GM12878 (cell line): ENCODE data around the gene PDE3B. TPM values are rescaled to one million over a fixed set of nuclear protein-coding genes. Genes with fewer than 3 reads are reported as not detected.

ENCODE experiments used
- CBFB ChIP-seq: IDR thresholded peaks from 2 replicates; pipeline ENCODE4 v1.6.1; 2016; ENCODE audit warnings: antibody characterized with exemption, low read depth
- CUX1 ChIP-seq: IDR thresholded peaks from 2 replicates; pipeline ENCODE4 v1.6.1; 2012; ENCODE audit warnings: improper control_type of control experiment, low read depth, low read length; ENCODE audit not compliant: insufficient replicate concordance
- ETV6 ChIP-seq, 2 experiments: fragments of 450-650 bp in 1 of 2; IDR thresholded peaks in 1 of 2; conservative IDR thresholded peaks in 1 of 2; 2 replicates each; pipeline ENCODE4 v1.6.1; 2014; ENCODE audit warnings: antibody characterized with exemption in 1 of 2, borderline replicate concordance in 1 of 2, low read depth in 1 of 2, mild to moderate bottlenecking in 1 of 2, moderate library complexity in 1 of 2
- HCFC1 ChIP-seq: fragments of 150-350 bp; IDR thresholded peaks from 2 replicates; pipeline ENCODE4 v1.6.1; 2014; ENCODE audit warnings: low read length
- HDAC2 ChIP-seq: fragments of 200-600 bp; sonication (generic); IDR thresholded peaks from 2 replicates; pipeline ENCODE4 v1.6.1; 2017
- HDAC6 ChIP-seq: fragments of 200-600 bp; sonication (generic); IDR thresholded peaks from one replicate; pipeline ENCODE4 v1.8.0; 2017; ENCODE audit warnings: antibody characterized with exemption; ENCODE audit not compliant: unreplicated experiment
- MTA2 ChIP-seq: fragments of 450-650 bp; IDR thresholded peaks from 2 replicates; pipeline ENCODE4 v1.6.1; 2016; ENCODE audit warnings: low read depth, mild to moderate bottlenecking, moderate library complexity
- SREBF2 ChIP-seq: IDR thresholded peaks from 2 replicates; pipeline ENCODE4 v1.6.1; 2012; ENCODE audit warnings: mild to moderate bottlenecking, low read length
- ZNF207 ChIP-seq: fragments of 450-650 bp; IDR thresholded peaks from 2 replicates; pipeline ENCODE4 v1.6.1; 2014; ENCODE audit warnings: antibody characterized with exemption, mild to moderate bottlenecking, borderline replicate concordance
- polyA plus RNA-seq, 11 experiments: library from polyadenylated mRNA; depleted of rRNA in 4 of 11; unstranded in 6 of 11; stranded (reverse) in 5 of 11; fragments of >200 nt; fragmentation: Nextera tagmentation in 4 of 11; fragmentation: Illumina TruSeq in 1 of 11; extraction: Ambion mirVana in 4 of 11; extraction: Trizol in 1 of 11; gene quantifications; 1 replicate in 1 of 11; 2 replicates in 10 of 11; pipeline versions ENCODE4 v1.2.1 to v1.2.3, GENCODE V29; 2011 to 2016; ENCODE audit warnings: inconsistent platforms in 2 of 11, missing spikeins in 2 of 11, low read depth in 1 of 11
- total RNA-seq, 4 experiments: library from RNA; depleted of rRNA in 3 of 4; stranded (reverse); fragments of >200 nt in 3 of 4; fragmentation: Illumina TruSeq in 1 of 4; extraction: Trizol in 1 of 4; gene quantifications; 2 replicates each; pipeline versions ENCODE4 v1.2.1 to v1.2.3, GENCODE V29; 2013 to 2021
- TF ChIP-seq, protein P1 (sequence below), 3 experiments: IDR thresholded peaks in 2 of 3; conservative IDR thresholded peaks in 1 of 3; 2 replicates each; pipeline ENCODE4 v1.5.1; 2011; ENCODE audit warnings: low read depth in 3 of 3, low read length in 3 of 3, mild to moderate bottlenecking in 3 of 3, control low read depth in 2 of 3, moderate library complexity in 2 of 3, inconsistent platforms in 1 of 3, mixed read lengths in 1 of 3; ENCODE audit not compliant: control insufficient read depth in 2 of 3, insufficient read depth in 1 of 3; ENCODE audit errors: extremely low read depth in 1 of 3
- TF ChIP-seq, protein P2 (sequence below): fragments of 450-650 bp; IDR thresholded peaks from 2 replicates; pipeline ENCODE4 v1.6.1; 2016; ENCODE audit warnings: mild to moderate bottlenecking, moderate library complexity, borderline replicate concordance
- TF ChIP-seq, protein P3 (sequence below): fragments of 450-650 bp; IDR thresholded peaks from 2 replicates; pipeline ENCODE4 v1.6.1; 2014; ENCODE audit warnings: mild to moderate bottlenecking

Gene PDE3B
- total and polyA plus RNA-seq, 10 of the 15 experiments (the other 5 are each of a cell fraction or from before 2014, with no cell fraction given) = 0.04 to 3.1 (median 1.9) TPM

GRCh38 chr11:14873632-14874031 lies 230.0 kb downstream of the PDE3B start (continued):
- TF ChIP-seq CUX1 = no peak
- TF ChIP-seq ZNF207 = no peak
- no peak for TF ChIP-seq CBFB
- no peak for TF ChIP-seq ETV6 (conservative IDR thresholded peaks at IDR 0.05 in 1 of 2, IDR thresholded peaks at IDR 0.05 in 1 of 2; ENCODE audit: borderline replicate concordance in 1 of 2, low read depth in 1 of 2)
- no peak for TF ChIP-seq HDAC2
- TF ChIP-seq HDAC6 = no peak
- TF ChIP-seq, protein P1, sequence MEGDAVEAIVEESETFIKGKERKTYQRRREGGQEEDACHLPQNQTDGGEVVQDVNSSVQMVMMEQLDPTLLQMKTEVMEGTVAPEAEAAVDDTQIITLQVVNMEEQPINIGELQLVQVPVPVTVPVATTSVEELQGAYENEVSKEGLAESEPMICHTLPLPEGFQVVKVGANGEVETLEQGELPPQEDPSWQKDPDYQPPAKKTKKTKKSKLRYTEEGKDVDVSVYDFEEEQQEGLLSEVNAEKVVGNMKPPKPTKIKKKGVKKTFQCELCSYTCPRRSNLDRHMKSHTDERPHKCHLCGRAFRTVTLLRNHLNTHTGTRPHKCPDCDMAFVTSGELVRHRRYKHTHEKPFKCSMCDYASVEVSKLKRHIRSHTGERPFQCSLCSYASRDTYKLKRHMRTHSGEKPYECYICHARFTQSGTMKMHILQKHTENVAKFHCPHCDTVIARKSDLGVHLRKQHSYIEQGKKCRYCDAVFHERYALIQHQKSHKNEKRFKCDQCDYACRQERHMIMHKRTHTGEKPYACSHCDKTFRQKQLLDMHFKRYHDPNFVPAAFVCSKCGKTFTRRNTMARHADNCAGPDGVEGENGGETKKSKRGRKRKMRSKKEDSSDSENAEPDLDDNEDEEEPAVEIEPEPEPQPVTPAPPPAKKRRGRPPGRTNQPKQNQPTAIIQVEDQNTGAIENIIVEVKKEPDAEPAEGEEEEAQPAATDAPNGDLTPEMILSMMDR (IDR thresholded peaks at IDR 0.05 in 2 of 3, conservative IDR thresholded peaks at IDR 0.05 in 1 of 3; ENCODE audit: control insufficient read depth in 2 of 3, extremely low read depth in 1 of 3, insufficient read depth in 1 of 3, low read depth in 3 of 3, low read length in 3 of 3) = no peak
- no peak for TF ChIP-seq MTA2
- TF ChIP-seq HCFC1 = no peak
- TF ChIP-seq, protein P2, sequence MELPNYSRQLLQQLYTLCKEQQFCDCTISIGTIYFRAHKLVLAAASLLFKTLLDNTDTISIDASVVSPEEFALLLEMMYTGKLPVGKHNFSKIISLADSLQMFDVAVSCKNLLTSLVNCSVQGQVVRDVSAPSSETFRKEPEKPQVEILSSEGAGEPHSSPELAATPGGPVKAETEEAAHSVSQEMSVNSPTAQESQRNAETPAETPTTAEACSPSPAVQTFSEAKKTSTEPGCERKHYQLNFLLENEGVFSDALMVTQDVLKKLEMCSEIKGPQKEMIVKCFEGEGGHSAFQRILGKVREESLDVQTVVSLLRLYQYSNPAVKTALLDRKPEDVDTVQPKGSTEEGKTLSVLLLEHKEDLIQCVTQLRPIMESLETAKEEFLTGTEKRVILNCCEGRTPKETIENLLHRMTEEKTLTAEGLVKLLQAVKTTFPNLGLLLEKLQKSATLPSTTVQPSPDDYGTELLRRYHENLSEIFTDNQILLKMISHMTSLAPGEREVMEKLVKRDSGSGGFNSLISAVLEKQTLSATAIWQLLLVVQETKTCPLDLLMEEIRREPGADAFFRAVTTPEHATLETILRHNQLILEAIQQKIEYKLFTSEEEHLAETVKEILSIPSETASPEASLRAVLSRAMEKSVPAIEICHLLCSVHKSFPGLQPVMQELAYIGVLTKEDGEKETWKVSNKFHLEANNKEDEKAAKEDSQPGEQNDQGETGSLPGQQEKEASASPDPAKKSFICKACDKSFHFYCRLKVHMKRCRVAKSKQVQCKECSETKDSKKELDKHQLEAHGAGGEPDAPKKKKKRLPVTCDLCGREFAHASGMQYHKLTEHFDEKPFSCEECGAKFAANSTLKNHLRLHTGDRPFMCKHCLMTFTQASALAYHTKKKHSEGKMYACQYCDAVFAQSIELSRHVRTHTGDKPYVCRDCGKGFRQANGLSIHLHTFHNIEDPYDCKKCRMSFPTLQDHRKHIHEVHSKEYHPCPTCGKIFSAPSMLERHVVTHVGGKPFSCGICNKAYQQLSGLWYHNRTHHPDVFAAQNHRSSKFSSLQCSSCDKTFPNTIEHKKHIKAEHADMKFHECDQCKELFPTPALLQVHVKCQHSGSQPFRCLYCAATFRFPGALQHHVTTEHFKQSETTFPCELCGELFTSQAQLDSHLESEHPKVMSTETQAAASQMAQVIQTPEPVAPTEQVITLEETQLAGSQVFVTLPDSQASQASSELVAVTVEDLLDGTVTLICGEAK = no peak
- TF ChIP-seq SREBF2 = no peak
- TF ChIP-seq, protein P3, sequence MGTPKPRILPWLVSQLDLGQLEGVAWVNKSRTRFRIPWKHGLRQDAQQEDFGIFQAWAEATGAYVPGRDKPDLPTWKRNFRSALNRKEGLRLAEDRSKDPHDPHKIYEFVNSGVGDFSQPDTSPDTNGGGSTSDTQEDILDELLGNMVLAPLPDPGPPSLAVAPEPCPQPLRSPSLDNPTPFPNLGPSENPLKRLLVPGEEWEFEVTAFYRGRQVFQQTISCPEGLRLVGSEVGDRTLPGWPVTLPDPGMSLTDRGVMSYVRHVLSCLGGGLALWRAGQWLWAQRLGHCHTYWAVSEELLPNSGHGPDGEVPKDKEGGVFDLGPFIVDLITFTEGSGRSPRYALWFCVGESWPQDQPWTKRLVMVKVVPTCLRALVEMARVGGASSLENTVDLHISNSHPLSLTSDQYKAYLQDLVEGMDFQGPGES = no peak
